Liver (tissue), 3 donors: ENCODE data around the gene CPZ.

ENCODE experiments used
- JUND ChIP-seq, 2 donors: IDR thresholded peaks; 2 replicates each; pipeline ENCODE4 v1.6.1; 2016; ENCODE audit warnings: antibody characterized with exemption in 2 of 2
- MAX ChIP-seq: IDR thresholded peaks from 2 replicates; pipeline ENCODE4 v1.6.1; 2016; ENCODE audit warnings: antibody characterized with exemption
- RAD21 ChIP-seq, 2 donors: IDR thresholded peaks; 2 replicates each; pipeline ENCODE4 v1.6.1; 2016; ENCODE audit warnings: antibody characterized with exemption in 2 of 2, mild to moderate bottlenecking in 2 of 2
- SP1 ChIP-seq: IDR thresholded peaks from 2 replicates; pipeline ENCODE4 v1.6.1; 2018; ENCODE audit warnings: antibody characterized with exemption, mild to moderate bottlenecking
- TAF1 ChIP-seq: conservative IDR thresholded peaks from 2 replicates; pipeline ENCODE4 v1.6.1; 2016; ENCODE audit warnings: antibody characterized with exemption, mild to moderate bottlenecking
- TF ChIP-seq, protein P1 (sequence below): fragments of 150-350 bp; IDR thresholded peaks from 2 replicates; pipeline ENCODE4 v1.5.1; 2017; ENCODE audit warnings: improper control_type of control experiment, low read depth, low read length; ENCODE audit not compliant: missing input control
- donor health status: healthy.
- donor health status: healthy.

GRCh38 chr4:8595237-8596087, 2.9 kb downstream of the CPZ start:
- TF ChIP-seq JUND (IDR thresholded peaks at IDR 0.05) = no peak
- TF ChIP-seq, protein P1, sequence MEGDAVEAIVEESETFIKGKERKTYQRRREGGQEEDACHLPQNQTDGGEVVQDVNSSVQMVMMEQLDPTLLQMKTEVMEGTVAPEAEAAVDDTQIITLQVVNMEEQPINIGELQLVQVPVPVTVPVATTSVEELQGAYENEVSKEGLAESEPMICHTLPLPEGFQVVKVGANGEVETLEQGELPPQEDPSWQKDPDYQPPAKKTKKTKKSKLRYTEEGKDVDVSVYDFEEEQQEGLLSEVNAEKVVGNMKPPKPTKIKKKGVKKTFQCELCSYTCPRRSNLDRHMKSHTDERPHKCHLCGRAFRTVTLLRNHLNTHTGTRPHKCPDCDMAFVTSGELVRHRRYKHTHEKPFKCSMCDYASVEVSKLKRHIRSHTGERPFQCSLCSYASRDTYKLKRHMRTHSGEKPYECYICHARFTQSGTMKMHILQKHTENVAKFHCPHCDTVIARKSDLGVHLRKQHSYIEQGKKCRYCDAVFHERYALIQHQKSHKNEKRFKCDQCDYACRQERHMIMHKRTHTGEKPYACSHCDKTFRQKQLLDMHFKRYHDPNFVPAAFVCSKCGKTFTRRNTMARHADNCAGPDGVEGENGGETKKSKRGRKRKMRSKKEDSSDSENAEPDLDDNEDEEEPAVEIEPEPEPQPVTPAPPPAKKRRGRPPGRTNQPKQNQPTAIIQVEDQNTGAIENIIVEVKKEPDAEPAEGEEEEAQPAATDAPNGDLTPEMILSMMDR = no peak
- TF ChIP-seq SP1 = no peak
- TF ChIP-seq MAX = no peak
- no peak for TF ChIP-seq TAF1
- TF ChIP-seq RAD21 (IDR thresholded peaks at IDR 0.05) = no peak
